Endothelial cell of umbilical vein (primary cell): ENCODE results near the gene XIRP1. TPM values are rescaled to one million over a fixed set of nuclear protein-coding genes. Genes with fewer than 3 reads are reported as not detected.

Source experiments
- BruUV-seq: library from RNA; stranded (reverse); fragments of 400-500 nt; replicated peaks from 2 replicates; lab custom pipeline; 2021; lab: Mats Ljungman, UMichigan
- CTCF ChIA-PET: fragments of 300-600, 350-600 bp; sonication (Branson Sonifier 250); formaldehyde crosslinking; loops from one replicate; lab custom pipeline; 2021; ENCODE audit warnings: antibody characterized with exemption, inconsistent platforms; lab: Charles Lee
- POLR2A ChIA-PET: fragments of 300-600, 350-600 bp; sonication (Branson Sonifier 250); formaldehyde crosslinking; loops from one replicate; lab custom pipeline; 2021; ENCODE audit warnings: antibody characterized with exemption, inconsistent platforms; lab: Charles Lee
- DNase-seq: peaks from one replicate; pipeline ENCODE4 v3.0.0-alpha.2; 2011; ENCODE audit warnings: low read depth, low spot score
- FAIRE-seq: peaks from 2 replicates; lab custom pipeline; 2011; peaks lifted over from hg19 to GRCh38; lab: Jason Lieb, UNC
- H2AFZ ChIP-seq: 2 replicates; pipeline ENCODE4 v1.6.0; 2012; ENCODE audit warnings: low read depth, low read length, control low read depth, inconsistent platforms
- H3K27ac ChIP-seq: 2 replicates; pipeline ENCODE4 v1.5.1; 2011; ENCODE audit warnings: low read depth, mild to moderate bottlenecking, control low read depth, low read length, moderate library complexity; ENCODE audit not compliant: insufficient read depth
- H3K27me3 ChIP-seq, 2 experiments: 2 replicates each; pipeline versions ENCODE4 v1.6.0 to v1.6.1; 2011; ENCODE audit warnings: low read length in 2 of 2, mixed read lengths in 1 of 2; ENCODE audit not compliant: control insufficient read depth in 2 of 2, insufficient read depth in 2 of 2
- H3K36me3 ChIP-seq, 2 experiments: 2 replicates in 1 of 2; 3 replicates in 1 of 2; pipeline ENCODE4 v1.5.1; 2011; ENCODE audit warnings: low read length in 2 of 2, mild to moderate bottlenecking in 1 of 2, moderate library complexity in 1 of 2; ENCODE audit not compliant: control insufficient read depth in 2 of 2, insufficient read depth in 2 of 2; ENCODE audit errors: extremely low read depth in 1 of 2
- H3K4me1 ChIP-seq: 3 replicates; pipeline ENCODE4 v1.5.1; 2011; ENCODE audit warnings: mild to moderate bottlenecking, low read length; ENCODE audit not compliant: control insufficient read depth, insufficient read depth; ENCODE audit errors: extremely low read depth
- H3K4me2 ChIP-seq: 2 replicates; pipeline ENCODE4 v1.6.1; 2011; ENCODE audit warnings: low read length, control low read depth, mixed read lengths; ENCODE audit not compliant: insufficient read depth
- H3K4me3 ChIP-seq, 3 experiments: fragments of 200-600 bp in 1 of 3; sonication (generic), shearing (Covaris generic) in 1 of 3; replicated peaks in 1 of 3; 2 replicates each; pipeline ENCODE4 v1.5.1; 2011 to 2016; ENCODE audit warnings: control low read depth in 3 of 3, low read length in 3 of 3, mild to moderate bottlenecking in 2 of 3, inconsistent platforms in 1 of 3, low read depth in 1 of 3, moderate library complexity in 1 of 3; ENCODE audit not compliant: insufficient read depth in 1 of 3
- H3K79me2 ChIP-seq: 2 replicates; pipeline ENCODE4 v1.6.0; 2012; ENCODE audit warnings: low read length, inconsistent platforms; ENCODE audit not compliant: control insufficient read depth, insufficient read depth
- H3K9ac ChIP-seq: replicated peaks from 2 replicates; pipeline ENCODE3; 2011; ENCODE audit warnings: low read length, control low read depth; ENCODE audit not compliant: insufficient read depth; ENCODE audit errors: extremely low read depth
- H3K9me1 ChIP-seq: replicated peaks from 3 replicates; pipeline ENCODE4 v1.6.0; 2011; ENCODE audit warnings: mild to moderate bottlenecking, low read length; ENCODE audit not compliant: control insufficient read depth, insufficient read depth; ENCODE audit errors: extremely low read depth
- H3K9me3 ChIP-seq: replicated peaks from 2 replicates; pipeline ENCODE4 v1.5.1; 2012; ENCODE audit warnings: low read length, inconsistent platforms; ENCODE audit not compliant: control insufficient read depth, insufficient read depth
- H4K20me1 ChIP-seq: replicated peaks from 2 replicates; pipeline ENCODE3; 2011; ENCODE audit warnings: mild to moderate bottlenecking, low read length; ENCODE audit not compliant: control insufficient read depth, insufficient read depth; ENCODE audit errors: extremely low read depth
- CTCF ChIP-seq, 2 donors: IDR thresholded peaks; 1 replicate in 1 of 2; 2 replicates in 1 of 2; pipeline ENCODE4 v1.5.1; 2011; ENCODE audit warnings: low read length in 2 of 2, mild to moderate bottlenecking in 2 of 2, moderate library complexity in 2 of 2, control low read depth in 1 of 2, inconsistent platforms in 1 of 2, low read depth in 1 of 2; ENCODE audit not compliant: insufficient read depth in 1 of 2; ENCODE audit errors: extremely low read depth in 1 of 2
- EZH2 ChIP-seq: IDR thresholded peaks from 2 replicates; pipeline ENCODE4 v1.6.1; 2012; ENCODE audit warnings: borderline replicate concordance, low read depth, mild to moderate bottlenecking, moderate library complexity, low read length, inconsistent platforms; ENCODE audit not compliant: severe bottlenecking
- FOS ChIP-seq: IDR thresholded peaks from 2 replicates; pipeline ENCODE4 v1.6.1; 2011; ENCODE audit warnings: mild to moderate bottlenecking, low read length, moderate library complexity, borderline replicate concordance; ENCODE audit not compliant: insufficient read depth
- GATA2 ChIP-seq: IDR thresholded peaks from 2 replicates; pipeline ENCODE4 v1.7.0; 2011; ENCODE audit warnings: low read depth, mild to moderate bottlenecking, moderate library complexity, mixed read lengths, low read length; ENCODE audit not compliant: insufficient read length, insufficient read depth
- JUN ChIP-seq: IDR thresholded peaks from 2 replicates; pipeline ENCODE4 v1.6.1; 2011; ENCODE audit warnings: borderline replicate concordance, low read depth; ENCODE audit not compliant: insufficient read length, insufficient read depth
- MAX ChIP-seq: IDR thresholded peaks from 2 replicates; pipeline ENCODE4 v1.6.1; 2011; ENCODE audit not compliant: insufficient read depth, insufficient read length
- MYC ChIP-seq: IDR thresholded peaks from one replicate; pipeline ENCODE4 v1.6.1; 2011; ENCODE audit warnings: mild to moderate bottlenecking, low read depth, low read length
- POLR2A ChIP-seq: IDR thresholded peaks from 2 replicates; pipeline ENCODE4 v1.6.1; 2012; ENCODE audit warnings: low read depth, mild to moderate bottlenecking, control low read depth, low read length
- POLR2AphosphoS5 ChIP-seq: IDR thresholded peaks from 2 replicates; pipeline ENCODE4 v1.6.1; 2012; ENCODE audit warnings: low read depth, mild to moderate bottlenecking, control low read depth, low read length, moderate library complexity; ENCODE audit not compliant: insufficient read depth
- dilution Hi-C: fragments of 300-500 bp; cut with MboI; formaldehyde crosslinking; loops from one replicate; pipeline ENCODE4 v1.15.0; 2019; ENCODE audit warnings: low sequenced_read_pairs; ENCODE audit not compliant: extremely low pct_ligation_motif_present
- intact Hi-C: fragments of 100-400 bp; cut with micrococcal nuclease; formaldehyde crosslinking; loops from one replicate; pipeline ENCODE4 v1.10.0; 2022
- polyA plus RNA-seq, 4 experiments: library from polyadenylated mRNA; depleted of rRNA in 3 of 4; stranded (reverse) in 3 of 4; unstranded in 1 of 4; fragments of >200 nt; gene quantifications; 2 replicates each; pipeline versions ENCODE4 v1.2.1 to v1.2.3, GENCODE V29; 2011 to 2012; ENCODE audit warnings: missing spikeins in 1 of 4
- total RNA-seq: library from RNA; stranded (reverse); gene quantifications from 2 replicates; pipeline ENCODE4 v1.2.3, GENCODE V29; 2021

The XIRP1 gene
- total and polyA plus RNA-seq, 2 donors (not counting 3 experiments of a cell fraction or from before 2014, with no cell fraction given) = not detected

GRCh38 chr3:39216176-39216790 lies 23.9 kb upstream of the XIRP1 start:
- H3K27me3 ChIP-seq = peaks cover 8 to 13% of the 10 kb centered on the region in 2 experiments
- no TSS peak for BruUV-seq
- no peaks in the 10 kb centered on the region for H3K4me1 ChIP-seq
- H3K36me3 ChIP-seq = no peaks in the 10 kb centered on the region
- H3K27ac ChIP-seq = no peak overlapping the region
- FAIRE-seq (no peak), DNase-seq (no peak)
- H3K9me1 ChIP-seq = no peaks in the 10 kb centered on the region
- no peaks in the 10 kb centered on the region for H3K9me3 ChIP-seq
- dilution Hi-C loops (no loop called here), intact Hi-C loops (no loop called here)
- TF ChIP-seq POLR2AphosphoS5 (no peak), CTCF (IDR thresholded peaks at IDR 0.05; ENCODE audit: extremely low read depth in 1 of 2, insufficient read depth in 1 of 2, low read depth in 1 of 2, low read length in 2 of 2) (no peak), GATA2 (no peak), EZH2 (no peak), MAX (no peak), JUN (no peak), FOS (no peak), POLR2A (no peak), MYC (no peak)
- H3K4me3 ChIP-seq = no peak overlapping the region
- no peaks in the 10 kb centered on the region for H3K79me2 ChIP-seq
- no peak overlapping the region for H3K9ac ChIP-seq
- ChIA-PET CTCF (interaction anchor here (1.2 to 1.7 kb wide), 4 partner anchors 10 to 93 kb away, joined by 3 to 6 read pairs (median 4); no protein-coding TSS in a partner anchor), POLR2A (no interaction called here)
- no peak overlapping the region for H2AFZ ChIP-seq
- no peaks in the 10 kb centered on the region for H4K20me1 ChIP-seq
- no peak overlapping the region for H3K4me2 ChIP-seq
